Measurements from ENCODE around the gene NPLOC4. TPM values are rescaled to one million over a fixed set of nuclear protein-coding genes. Genes with fewer than 3 reads are reported as not detected.
A peak's percentile ranks its signal among the peaks of the same experiment; 100 is the strongest.

The NPLOC4 gene
- polyA plus RNA-seq, 1 of the 3 experiments (the other 2 are of a cell fraction): 88.6 TPM

DNA sequence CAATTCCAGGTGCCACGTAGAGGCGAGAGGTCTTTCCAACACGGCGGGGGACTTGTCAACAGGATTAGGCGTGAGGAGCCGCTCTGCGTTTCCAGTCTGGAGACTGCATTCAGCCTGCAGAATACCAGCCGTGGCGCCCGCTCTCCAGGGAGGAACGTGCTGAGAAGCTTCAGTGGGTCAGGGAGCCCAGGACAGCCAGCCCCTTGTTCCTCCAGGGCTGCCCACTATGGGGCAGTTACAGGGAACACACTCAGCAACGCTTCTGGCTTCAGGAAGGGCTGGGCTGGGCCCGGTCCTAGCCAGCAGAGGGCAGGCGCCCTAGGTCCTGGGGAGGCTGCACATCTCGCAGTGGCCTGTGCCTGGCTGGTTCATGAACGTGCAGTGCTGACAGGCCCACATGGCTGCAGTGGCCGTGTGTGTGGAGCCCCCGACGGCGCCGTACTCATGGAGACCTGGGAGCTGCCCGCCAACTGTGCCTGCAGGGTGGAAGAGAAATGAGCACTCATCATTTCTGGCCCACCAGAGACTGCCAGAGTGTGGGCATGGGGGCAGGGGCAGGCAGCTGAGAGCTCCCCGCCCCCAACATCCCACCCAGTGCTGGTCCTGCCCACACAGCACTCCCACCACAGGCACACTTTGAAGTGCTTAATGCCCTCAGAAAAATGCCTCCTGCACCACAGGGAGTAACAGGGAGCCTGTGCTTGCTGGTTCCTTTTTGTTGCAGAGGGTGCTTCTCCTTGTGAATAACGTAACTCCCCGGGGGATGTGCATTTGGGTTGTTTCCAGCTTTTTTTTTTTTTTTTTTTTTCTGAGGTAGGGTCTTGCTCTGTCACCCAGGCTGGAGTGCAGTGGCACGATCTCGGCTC lies 77.7 kb downstream of the NPLOC4 start:
- Histone ChIP-seq H3K9me2 (no peaks in the 10 kb centered on the region), H3K9me3 (no peaks in the 10 kb centered on the region), H3K4me3 (ENCODE audit: low read depth in 2 of 2, low read length in 1 of 2) (no peak overlapping the region), H3F3A (replicated peaks; ENCODE audit: insufficient read depth) (peaks cover 38% of the 10 kb centered on the region), H3K4me1 (ENCODE audit: control insufficient read depth in 1 of 2, insufficient read depth in 2 of 2, low read depth in 1 of 2, low read length in 1 of 2) (peaks cover 1 to 20% of the 10 kb centered on the region in 2 experiments; a peak in 3 of 4 replicates), H4K20me1 (ENCODE audit: insufficient read depth) (peaks cover 10% of the 10 kb centered on the region; the same call in 1 of the 2 replicates), H3K36me3 (replicated peaks in 1 of 2; ENCODE audit: control insufficient read depth in 1 of 2, insufficient read depth in 2 of 2, low read length in 1 of 2) (peaks cover 43 to 50% of the 10 kb centered on the region in 2 experiments), H3K9ac (no peak overlapping the region), H3K27ac (ENCODE audit: low read depth in 2 of 2, low read length in 1 of 2) (no peak overlapping the region), H3K27me3 (ENCODE audit: insufficient read depth) (no peaks in the 10 kb centered on the region), H3K79me2 (ENCODE audit: insufficient read depth) (peaks cover 56% of the 10 kb centered on the region), H2AFZ (ENCODE audit: low read depth) (no peak overlapping the region), H3K4me2 (no peak overlapping the region)
- ChIA-PET POLR2A (no interaction called here), CTCF (interaction anchor here (0.5 to 3.3 kb wide), 5 partner anchors 21 to 301 kb away, joined by 3 to 16 read pairs (median 3); no protein-coding TSS in a partner anchor)
- WGBS (ENCODE audit: low lambda C conversion rate): 90% methylated on average over 21 of the region's 27 CpGs
- DNase-seq: no peak
- TF ChIP-seq GATA2 (CRISPR knock-in tag; IDR thresholded peaks at IDR 0.05) (no peak), RXRA (IDR thresholded peaks at IDR 0.05; ENCODE audit: borderline replicate concordance, low read depth) (no peak), YY1 (IDR thresholded peaks at IDR 0.05; ENCODE audit: low read depth) (no peak), NFIC (IDR thresholded peaks at IDR 0.05; ENCODE audit: borderline replicate concordance) (no peak), RCOR1 (IDR thresholded peaks at IDR 0.05; ENCODE audit: low read length) (no peak), JUND (IDR thresholded peaks at IDR 0.05) (no peak), TEAD4 (IDR thresholded peaks at IDR 0.05; ENCODE audit: borderline replicate concordance, insufficient read depth) (no peak), RAD21 (IDR thresholded peaks at IDR 0.05; ENCODE audit: low read length) (peak; percentile 15; the same call in 1 of the 2 replicates), SIN3A (IDR thresholded peaks at IDR 0.05; ENCODE audit: borderline replicate concordance, low read depth, low read length) (no peak), CHD2 (IDR thresholded peaks at IDR 0.05; ENCODE audit: low read length, partially characterized antibody) (no peak), MEF2A (IDR thresholded peaks at IDR 0.05; ENCODE audit: borderline replicate concordance, low read depth) (no peak), SMC3 (IDR thresholded peaks at IDR 0.05; ENCODE audit: low read depth, low read length) (peak; percentile 18; the same call in 1 of the 2 replicates), FOSL2 (IDR thresholded peaks at IDR 0.05; ENCODE audit: borderline replicate concordance, low read depth) (no peak)
- TF ChIP-seq, protein P1, sequence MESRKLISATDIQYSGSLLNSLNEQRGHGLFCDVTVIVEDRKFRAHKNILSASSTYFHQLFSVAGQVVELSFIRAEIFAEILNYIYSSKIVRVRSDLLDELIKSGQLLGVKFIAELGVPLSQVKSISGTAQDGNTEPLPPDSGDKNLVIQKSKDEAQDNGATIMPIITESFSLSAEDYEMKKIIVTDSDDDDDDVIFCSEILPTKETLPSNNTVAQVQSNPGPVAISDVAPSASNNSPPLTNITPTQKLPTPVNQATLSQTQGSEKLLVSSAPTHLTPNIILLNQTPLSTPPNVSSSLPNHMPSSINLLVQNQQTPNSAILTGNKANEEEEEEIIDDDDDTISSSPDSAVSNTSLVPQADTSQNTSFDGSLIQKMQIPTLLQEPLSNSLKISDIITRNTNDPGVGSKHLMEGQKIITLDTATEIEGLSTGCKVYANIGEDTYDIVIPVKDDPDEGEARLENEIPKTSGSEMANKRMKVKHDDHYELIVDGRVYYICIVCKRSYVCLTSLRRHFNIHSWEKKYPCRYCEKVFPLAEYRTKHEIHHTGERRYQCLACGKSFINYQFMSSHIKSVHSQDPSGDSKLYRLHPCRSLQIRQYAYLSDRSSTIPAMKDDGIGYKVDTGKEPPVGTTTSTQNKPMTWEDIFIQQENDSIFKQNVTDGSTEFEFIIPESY (IDR thresholded peaks at IDR 0.05; ENCODE audit: borderline replicate concordance, low read depth): no peak
- TF ChIP-seq, protein P2, sequence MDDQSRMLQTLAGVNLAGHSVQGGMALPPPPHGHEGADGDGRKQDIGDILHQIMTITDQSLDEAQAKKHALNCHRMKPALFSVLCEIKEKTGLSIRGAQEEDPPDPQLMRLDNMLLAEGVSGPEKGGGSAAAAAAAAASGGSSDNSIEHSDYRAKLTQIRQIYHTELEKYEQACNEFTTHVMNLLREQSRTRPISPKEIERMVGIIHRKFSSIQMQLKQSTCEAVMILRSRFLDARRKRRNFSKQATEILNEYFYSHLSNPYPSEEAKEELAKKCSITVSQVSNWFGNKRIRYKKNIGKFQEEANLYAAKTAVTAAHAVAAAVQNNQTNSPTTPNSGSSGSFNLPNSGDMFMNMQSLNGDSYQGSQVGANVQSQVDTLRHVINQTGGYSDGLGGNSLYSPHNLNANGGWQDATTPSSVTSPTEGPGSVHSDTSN (IDR thresholded peaks at IDR 0.05): no peak
- TF ChIP-seq, protein P3, sequence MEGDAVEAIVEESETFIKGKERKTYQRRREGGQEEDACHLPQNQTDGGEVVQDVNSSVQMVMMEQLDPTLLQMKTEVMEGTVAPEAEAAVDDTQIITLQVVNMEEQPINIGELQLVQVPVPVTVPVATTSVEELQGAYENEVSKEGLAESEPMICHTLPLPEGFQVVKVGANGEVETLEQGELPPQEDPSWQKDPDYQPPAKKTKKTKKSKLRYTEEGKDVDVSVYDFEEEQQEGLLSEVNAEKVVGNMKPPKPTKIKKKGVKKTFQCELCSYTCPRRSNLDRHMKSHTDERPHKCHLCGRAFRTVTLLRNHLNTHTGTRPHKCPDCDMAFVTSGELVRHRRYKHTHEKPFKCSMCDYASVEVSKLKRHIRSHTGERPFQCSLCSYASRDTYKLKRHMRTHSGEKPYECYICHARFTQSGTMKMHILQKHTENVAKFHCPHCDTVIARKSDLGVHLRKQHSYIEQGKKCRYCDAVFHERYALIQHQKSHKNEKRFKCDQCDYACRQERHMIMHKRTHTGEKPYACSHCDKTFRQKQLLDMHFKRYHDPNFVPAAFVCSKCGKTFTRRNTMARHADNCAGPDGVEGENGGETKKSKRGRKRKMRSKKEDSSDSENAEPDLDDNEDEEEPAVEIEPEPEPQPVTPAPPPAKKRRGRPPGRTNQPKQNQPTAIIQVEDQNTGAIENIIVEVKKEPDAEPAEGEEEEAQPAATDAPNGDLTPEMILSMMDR (IDR thresholded peaks at IDR 0.05): peak; percentile 47
- TF ChIP-seq, protein P4, sequence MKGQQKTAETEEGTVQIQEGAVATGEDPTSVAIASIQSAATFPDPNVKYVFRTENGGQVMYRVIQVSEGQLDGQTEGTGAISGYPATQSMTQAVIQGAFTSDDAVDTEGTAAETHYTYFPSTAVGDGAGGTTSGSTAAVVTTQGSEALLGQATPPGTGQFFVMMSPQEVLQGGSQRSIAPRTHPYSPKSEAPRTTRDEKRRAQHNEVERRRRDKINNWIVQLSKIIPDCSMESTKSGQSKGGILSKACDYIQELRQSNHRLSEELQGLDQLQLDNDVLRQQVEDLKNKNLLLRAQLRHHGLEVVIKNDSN (IDR thresholded peaks at IDR 0.05; ENCODE audit: borderline replicate concordance, low read depth): no peak

Measured in SK-N-SH (cell line).